SK-N-SH treated with all-trans-retinoic acid at 6 μM for 48 hours (cell line): Measurements from ENCODE around the gene KCTD14.

Experiments used
- ATAC-seq: fragments of 200-7000 bp; cut with Tn5 transposase; 3 replicates; pipeline ENCODE4 v1.9.1; 2020; ENCODE audit warnings: mild to moderate bottlenecking, moderate library complexity
- ARNTL ChIP-seq: fragments of 450-650 bp; formaldehyde crosslinking; IDR thresholded peaks from 2 replicates; pipeline ENCODE4 v1.5.0; 2020; ENCODE audit warnings: low read depth, mild to moderate bottlenecking, moderate library complexity, borderline replicate concordance
- BACH2 ChIP-seq: fragments of 250-450 bp; sonication (Bioruptor Pico); IDR thresholded peaks from 2 replicates; pipeline ENCODE4 v1.9.0; 2021; ENCODE audit warnings: mild to moderate bottlenecking, borderline replicate concordance
- CSDC2 ChIP-seq: fragments of 250-450 bp; sonication (Bioruptor Pico); IDR thresholded peaks from 2 replicates; pipeline ENCODE4 v1.5.0; 2020; ENCODE audit warnings: mild to moderate bottlenecking, moderate library complexity
- ESRRG ChIP-seq: fragments of 250-450 bp; sonication (Bioruptor Pico); IDR thresholded peaks from 2 replicates; pipeline ENCODE4 v1.6.1; 2021; ENCODE audit warnings: mild to moderate bottlenecking
- GLIS3 ChIP-seq: fragments of 250-450 bp; sonication (Bioruptor Pico); IDR thresholded peaks from 2 replicates; pipeline ENCODE4 v1.5.0; 2020; ENCODE audit warnings: mild to moderate bottlenecking, moderate library complexity
- ISL1 ChIP-seq: fragments of 250-450 bp; sonication (Bioruptor Pico); IDR thresholded peaks from 2 replicates; pipeline ENCODE4 v2.1.2; 2022; ENCODE audit warnings: mild to moderate bottlenecking, moderate library complexity
- OSR1 ChIP-seq: fragments of 250-450 bp; sonication (Bioruptor Pico); IDR thresholded peaks from 2 replicates; pipeline ENCODE4 v1.8.0; 2022; ENCODE audit warnings: moderate library complexity, mild to moderate bottlenecking, inconsistent platforms
- PPARA ChIP-seq: fragments of 250-450 bp; sonication (Bioruptor Pico); IDR thresholded peaks from 2 replicates; pipeline ENCODE4 v1.5.0; 2020; ENCODE audit warnings: mild to moderate bottlenecking, borderline replicate concordance
- RARB ChIP-seq: fragments of 250-450 bp; sonication (Bioruptor Pico); IDR thresholded peaks from 2 replicates; pipeline ENCODE4 v1.8.0; 2021; ENCODE audit warnings: mild to moderate bottlenecking, moderate library complexity
- SNAI2 ChIP-seq: fragments of 250-450 bp; sonication (Bioruptor Pico); IDR thresholded peaks from 2 replicates; pipeline ENCODE4 v1.5.0; 2020; ENCODE audit warnings: mild to moderate bottlenecking, moderate library complexity
- TOX ChIP-seq: fragments of 250-450 bp; sonication (Bioruptor Pico); IDR thresholded peaks from 2 replicates; pipeline ENCODE4 v1.8.0; 2021; ENCODE audit warnings: mild to moderate bottlenecking, moderate library complexity, borderline replicate concordance
- ZC3H10 ChIP-seq: fragments of 250-450 bp; sonication (Bioruptor Pico); IDR thresholded peaks from 2 replicates; pipeline ENCODE4 v1.5.1; 2021; ENCODE audit warnings: mild to moderate bottlenecking, moderate library complexity
- ZFP3 ChIP-seq: fragments of 250-450 bp; sonication (Bioruptor Pico); IDR thresholded peaks from 2 replicates; pipeline ENCODE4 v1.5.0; 2020; ENCODE audit warnings: mild to moderate bottlenecking, moderate library complexity
- ZFP30 ChIP-seq: fragments of 450-650 bp; formaldehyde crosslinking; IDR thresholded peaks from 2 replicates; pipeline ENCODE4 v1.5.0; 2022; ENCODE audit warnings: mild to moderate bottlenecking, moderate library complexity
- ZNF565 ChIP-seq: fragments of 450-650 bp; formaldehyde crosslinking; conservative IDR thresholded peaks from 2 replicates; pipeline ENCODE4 v1.5.0; 2020; ENCODE audit warnings: low read depth, mild to moderate bottlenecking, moderate library complexity
- ZNF70 ChIP-seq: fragments of 450-650 bp; formaldehyde crosslinking; IDR thresholded peaks from 2 replicates; pipeline ENCODE4 v1.5.0; 2020; ENCODE audit warnings: mild to moderate bottlenecking, moderate library complexity
- ZNF8 ChIP-seq: fragments of 450-650 bp; formaldehyde crosslinking; IDR thresholded peaks from 2 replicates; pipeline ENCODE4 v1.5.0; 2020; ENCODE audit warnings: mild to moderate bottlenecking, moderate library complexity
- TF ChIP-seq, protein P1 (sequence below): fragments of 250-450 bp; sonication (Bioruptor Pico); IDR thresholded peaks from 2 replicates; pipeline ENCODE4 v1.5.0; 2020; ENCODE audit warnings: mild to moderate bottlenecking, moderate library complexity
- TF ChIP-seq, protein P2 (sequence below): fragments of 250-450 bp; sonication (Bioruptor Pico); IDR thresholded peaks from 2 replicates; pipeline ENCODE4 v1.8.0; 2020; ENCODE audit warnings: mild to moderate bottlenecking, moderate library complexity, borderline replicate concordance
- TF ChIP-seq, protein P3 (sequence below): fragments of 250-450 bp; sonication (Bioruptor Pico); IDR thresholded peaks from 2 replicates; pipeline ENCODE4 v1.5.1; 2020; ENCODE audit warnings: low read depth, mild to moderate bottlenecking, moderate library complexity
- TF ChIP-seq, protein P4 (sequence below): fragments of 250-450 bp; sonication (Bioruptor Pico); IDR thresholded peaks from 2 replicates; pipeline ENCODE4 v1.5.1; 2021; ENCODE audit warnings: mild to moderate bottlenecking, moderate library complexity

KCTD14 gene

DNA sequence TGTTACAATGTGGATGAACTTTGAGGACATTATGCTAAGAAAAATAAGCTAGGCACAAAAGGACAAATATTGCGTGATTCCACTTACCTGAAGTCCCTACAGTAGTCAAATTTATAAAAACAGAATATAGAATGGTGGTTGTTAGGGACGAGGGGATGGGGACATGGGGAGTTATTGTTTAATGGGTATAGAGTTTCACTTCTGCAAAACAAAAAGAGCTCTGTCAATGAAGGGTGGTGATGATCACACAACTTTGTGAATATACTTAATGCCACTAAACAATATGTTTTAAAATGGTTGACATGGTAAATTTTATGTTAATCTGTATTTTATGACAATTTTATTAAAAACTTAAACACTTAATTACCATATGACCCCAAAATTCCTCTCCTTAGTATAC is 54.7 kb downstream of the KCTD14 start:
- ATAC-seq, result no peak
- TF ChIP-seq ZNF70 (CRISPR knock-in tag) (no peak), OSR1 (CRISPR knock-in tag) (no peak), PPARA (CRISPR knock-in tag) (no peak), ESRRG (CRISPR knock-in tag) (no peak), ZNF8 (no peak), ZFP3 (no peak), ZC3H10 (CRISPR knock-in tag) (no peak), ARNTL (CRISPR knock-in tag) (no peak), GLIS3 (CRISPR knock-in tag) (no peak), ZFP30 (CRISPR knock-in tag) (no peak)
- TF ChIP-seq, protein P1, sequence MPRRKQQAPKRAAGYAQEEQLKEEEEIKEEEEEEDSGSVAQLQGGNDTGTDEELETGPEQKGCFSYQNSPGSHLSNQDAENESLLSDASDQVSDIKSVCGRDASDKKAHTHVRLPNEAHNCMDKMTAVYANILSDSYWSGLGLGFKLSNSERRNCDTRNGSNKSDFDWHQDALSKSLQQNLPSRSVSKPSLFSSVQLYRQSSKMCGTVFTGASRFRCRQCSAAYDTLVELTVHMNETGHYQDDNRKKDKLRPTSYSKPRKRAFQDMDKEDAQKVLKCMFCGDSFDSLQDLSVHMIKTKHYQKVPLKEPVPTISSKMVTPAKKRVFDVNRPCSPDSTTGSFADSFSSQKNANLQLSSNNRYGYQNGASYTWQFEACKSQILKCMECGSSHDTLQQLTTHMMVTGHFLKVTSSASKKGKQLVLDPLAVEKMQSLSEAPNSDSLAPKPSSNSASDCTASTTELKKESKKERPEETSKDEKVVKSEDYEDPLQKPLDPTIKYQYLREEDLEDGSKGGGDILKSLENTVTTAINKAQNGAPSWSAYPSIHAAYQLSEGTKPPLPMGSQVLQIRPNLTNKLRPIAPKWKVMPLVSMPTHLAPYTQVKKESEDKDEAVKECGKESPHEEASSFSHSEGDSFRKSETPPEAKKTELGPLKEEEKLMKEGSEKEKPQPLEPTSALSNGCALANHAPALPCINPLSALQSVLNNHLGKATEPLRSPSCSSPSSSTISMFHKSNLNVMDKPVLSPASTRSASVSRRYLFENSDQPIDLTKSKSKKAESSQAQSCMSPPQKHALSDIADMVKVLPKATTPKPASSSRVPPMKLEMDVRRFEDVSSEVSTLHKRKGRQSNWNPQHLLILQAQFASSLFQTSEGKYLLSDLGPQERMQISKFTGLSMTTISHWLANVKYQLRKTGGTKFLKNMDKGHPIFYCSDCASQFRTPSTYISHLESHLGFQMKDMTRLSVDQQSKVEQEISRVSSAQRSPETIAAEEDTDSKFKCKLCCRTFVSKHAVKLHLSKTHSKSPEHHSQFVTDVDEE, result no peak
- TF ChIP-seq, protein P2, sequence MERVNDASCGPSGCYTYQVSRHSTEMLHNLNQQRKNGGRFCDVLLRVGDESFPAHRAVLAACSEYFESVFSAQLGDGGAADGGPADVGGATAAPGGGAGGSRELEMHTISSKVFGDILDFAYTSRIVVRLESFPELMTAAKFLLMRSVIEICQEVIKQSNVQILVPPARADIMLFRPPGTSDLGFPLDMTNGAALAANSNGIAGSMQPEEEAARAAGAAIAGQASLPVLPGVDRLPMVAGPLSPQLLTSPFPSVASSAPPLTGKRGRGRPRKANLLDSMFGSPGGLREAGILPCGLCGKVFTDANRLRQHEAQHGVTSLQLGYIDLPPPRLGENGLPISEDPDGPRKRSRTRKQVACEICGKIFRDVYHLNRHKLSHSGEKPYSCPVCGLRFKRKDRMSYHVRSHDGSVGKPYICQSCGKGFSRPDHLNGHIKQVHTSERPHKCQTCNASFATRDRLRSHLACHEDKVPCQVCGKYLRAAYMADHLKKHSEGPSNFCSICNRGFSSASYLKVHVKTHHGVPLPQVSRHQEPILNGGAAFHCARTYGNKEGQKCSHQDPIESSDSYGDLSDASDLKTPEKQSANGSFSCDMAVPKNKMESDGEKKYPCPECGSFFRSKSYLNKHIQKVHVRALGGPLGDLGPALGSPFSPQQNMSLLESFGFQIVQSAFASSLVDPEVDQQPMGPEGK (CRISPR knock-in tag), result no peak
- TF ChIP-seq, protein P3, sequence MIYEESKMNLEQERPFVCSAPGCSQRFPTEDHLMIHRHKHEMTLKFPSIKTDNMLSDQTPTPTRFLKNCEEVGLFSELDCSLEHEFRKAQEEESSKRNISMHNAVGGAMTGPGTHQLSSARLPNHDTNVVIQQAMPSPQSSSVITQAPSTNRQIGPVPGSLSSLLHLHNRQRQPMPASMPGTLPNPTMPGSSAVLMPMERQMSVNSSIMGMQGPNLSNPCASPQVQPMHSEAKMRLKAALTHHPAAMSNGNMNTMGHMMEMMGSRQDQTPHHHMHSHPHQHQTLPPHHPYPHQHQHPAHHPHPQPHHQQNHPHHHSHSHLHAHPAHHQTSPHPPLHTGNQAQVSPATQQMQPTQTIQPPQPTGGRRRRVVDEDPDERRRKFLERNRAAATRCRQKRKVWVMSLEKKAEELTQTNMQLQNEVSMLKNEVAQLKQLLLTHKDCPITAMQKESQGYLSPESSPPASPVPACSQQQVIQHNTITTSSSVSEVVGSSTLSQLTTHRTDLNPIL (CRISPR knock-in tag), result no peak

DNA sequence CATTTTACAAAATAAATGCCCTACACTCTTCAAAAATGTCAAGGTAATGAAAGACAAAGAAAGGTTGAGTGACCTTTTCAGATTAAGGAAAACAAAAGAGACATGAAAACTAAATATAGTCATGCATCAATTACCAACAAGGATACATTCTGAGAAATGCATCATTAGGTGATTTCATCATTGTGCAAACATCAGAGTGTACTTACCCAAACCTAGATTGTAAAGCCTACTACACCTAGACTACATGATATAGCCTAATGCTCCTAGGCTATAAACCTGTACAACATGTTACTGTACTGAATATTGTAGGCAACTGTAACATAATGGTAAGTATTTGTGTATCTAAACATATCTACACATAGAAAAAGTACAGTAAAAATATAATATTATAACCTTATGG is 55.3 kb downstream of the KCTD14 start:
- no peak for ATAC-seq
- no peak for TF ChIP-seq SNAI2 (CRISPR knock-in tag)
- no peak for TF ChIP-seq ARNTL (CRISPR knock-in tag)

DNA sequence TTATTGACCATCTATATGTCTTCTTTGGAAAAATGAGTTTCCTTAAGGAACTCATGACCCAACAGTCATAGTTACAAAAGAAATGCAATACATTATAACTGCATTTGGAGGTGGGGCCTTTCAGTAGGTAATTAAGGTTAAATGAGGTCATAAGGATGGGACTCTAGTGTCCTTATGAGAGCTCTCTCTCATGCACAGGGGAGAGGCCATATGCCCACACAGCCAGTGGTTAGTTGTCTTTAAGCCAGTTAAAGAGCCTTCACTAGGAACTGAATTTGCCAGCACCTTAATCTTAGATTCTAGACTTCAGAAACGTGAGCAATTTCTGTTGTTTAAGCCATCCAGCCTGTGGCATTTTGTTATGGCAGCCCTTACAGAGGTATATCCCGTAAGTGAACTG is 56.0 kb downstream of the KCTD14 start:
- ATAC-seq, result no peak

More for the DNA sequence above, 56.0 kb downstream of the KCTD14 start:
- TF ChIP-seq SNAI2 (CRISPR knock-in tag) (no peak), ZNF565 (CRISPR knock-in tag) (no peak), RARB (CRISPR knock-in tag) (no peak), TOX (CRISPR knock-in tag) (no peak), GLIS3 (CRISPR knock-in tag) (no peak), BACH2 (CRISPR knock-in tag) (no peak), CSDC2 (CRISPR knock-in tag) (no peak), ARNTL (CRISPR knock-in tag) (no peak), ZNF8 (no peak), ISL1 (CRISPR knock-in tag) (no peak), PPARA (CRISPR knock-in tag) (no peak), ZNF70 (CRISPR knock-in tag) (no peak), ZFP30 (CRISPR knock-in tag) (no peak), ZFP3 (no peak)
- TF ChIP-seq, protein P3 (CRISPR knock-in tag), result no peak
- TF ChIP-seq, protein P1, result no peak
- TF ChIP-seq, protein P4, sequence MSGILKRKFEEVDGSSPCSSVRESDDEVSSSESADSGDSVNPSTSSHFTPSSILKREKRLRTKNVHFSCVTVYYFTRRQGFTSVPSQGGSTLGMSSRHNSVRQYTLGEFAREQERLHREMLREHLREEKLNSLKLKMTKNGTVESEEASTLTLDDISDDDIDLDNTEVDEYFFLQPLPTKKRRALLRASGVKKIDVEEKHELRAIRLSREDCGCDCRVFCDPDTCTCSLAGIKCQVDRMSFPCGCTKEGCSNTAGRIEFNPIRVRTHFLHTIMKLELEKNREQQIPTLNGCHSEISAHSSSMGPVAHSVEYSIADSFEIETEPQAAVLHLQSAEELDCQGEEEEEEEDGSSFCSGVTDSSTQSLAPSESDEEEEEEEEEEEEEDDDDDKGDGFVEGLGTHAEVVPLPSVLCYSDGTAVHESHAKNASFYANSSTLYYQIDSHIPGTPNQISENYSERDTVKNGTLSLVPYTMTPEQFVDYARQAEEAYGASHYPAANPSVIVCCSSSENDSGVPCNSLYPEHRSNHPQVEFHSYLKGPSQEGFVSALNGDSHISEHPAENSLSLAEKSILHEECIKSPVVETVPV, result no peak
- TF ChIP-seq, all 23 proteins: peak for 0
